H1 (cell line): ENCODE measurements around the gene PCDHGA3. TPM values are rescaled to one million over a fixed set of nuclear protein-coding genes. Genes with fewer than 3 reads are reported as not detected.

Experiments
- ASH2L ChIP-seq: fragments of 200-600, 300-600 bp; sonication (generic); IDR thresholded peaks from one replicate; pipeline ENCODE4 v1.7.1; 2017; ENCODE audit warnings: low read length
- KDM4A ChIP-seq: IDR thresholded peaks from one replicate; pipeline ENCODE4 v1.7.1; 2012; ENCODE audit warnings: low read depth, mild to moderate bottlenecking, moderate library complexity, low read length, inconsistent platforms; ENCODE audit not compliant: severe bottlenecking
- SAP30 ChIP-seq: fragments of 300-600 bp; sonication (generic); IDR thresholded peaks from 2 replicates; pipeline ENCODE4 v1.7.1; 2012; ENCODE audit warnings: low read length, moderate library complexity, mild to moderate bottlenecking, inconsistent platforms; ENCODE audit not compliant: insufficient read depth, insufficient replicate concordance
- SP2 ChIP-seq: IDR thresholded peaks from 2 replicates; pipeline ENCODE4 v1.6.1; 2012; ENCODE audit warnings: mild to moderate bottlenecking, low read length, inconsistent platforms
- TAF7 ChIP-seq: optimal IDR thresholded peaks from 2 replicates; pipeline ENCODE3; 2011; ENCODE audit warnings: low read depth, mild to moderate bottlenecking, inconsistent platforms, low read length, moderate library complexity, borderline replicate concordance
- polyA plus RNA-seq, 7 experiments: library from polyadenylated mRNA; depleted of rRNA in 3 of 7; stranded (reverse) in 5 of 7; unstranded in 2 of 7; fragments of >200 nt in 5 of 7; fragments of 200-250 nt in 2 of 7; gene quantifications; 1 replicate in 5 of 7; 2 replicates in 1 of 7; 4 replicates in 1 of 7; pipeline versions ENCODE4 v1.2.1 to v1.2.3, GENCODE V29; 2011 to 2013; ENCODE audit warnings: missing spikeins in 2 of 7, mixed read lengths in 2 of 7
- total RNA-seq: library from RNA; stranded (reverse); fragmentation: NEBNext Ultra II Directional; extraction: Animal tissue kit (Norgen Biotek cat#: 25700); gene quantifications from 2 replicates; pipeline ENCODE4 v1.2.1, GENCODE V29; 2021
- TF ChIP-seq, protein P1 (sequence below): fragments of 300-600 bp; sonication (generic); IDR thresholded peaks from 2 replicates; pipeline ENCODE4 v1.7.1; 2012; ENCODE audit warnings: low read length, moderate library complexity, mild to moderate bottlenecking, inconsistent platforms; ENCODE audit not compliant: insufficient replicate concordance
- TF ChIP-seq, protein P2 (sequence below): IDR thresholded peaks from 2 replicates; pipeline ENCODE4 v1.6.1; 2012; ENCODE audit warnings: inconsistent platforms
- TF ChIP-seq, protein P3 (sequence below): IDR thresholded peaks from 2 replicates; pipeline ENCODE4 v1.6.1; 2012; ENCODE audit warnings: inconsistent platforms
- TF ChIP-seq, protein P4 (sequence below): IDR thresholded peaks from 2 replicates; pipeline ENCODE4 v1.6.1; 2012; ENCODE audit warnings: low read length, inconsistent platforms

Gene PCDHGA3
- total and polyA plus RNA-seq, 2 of the 8 experiments (the other 6 are each of a cell fraction or from before 2014, with no cell fraction given): 0.15 to 0.39 TPM

DNA sequence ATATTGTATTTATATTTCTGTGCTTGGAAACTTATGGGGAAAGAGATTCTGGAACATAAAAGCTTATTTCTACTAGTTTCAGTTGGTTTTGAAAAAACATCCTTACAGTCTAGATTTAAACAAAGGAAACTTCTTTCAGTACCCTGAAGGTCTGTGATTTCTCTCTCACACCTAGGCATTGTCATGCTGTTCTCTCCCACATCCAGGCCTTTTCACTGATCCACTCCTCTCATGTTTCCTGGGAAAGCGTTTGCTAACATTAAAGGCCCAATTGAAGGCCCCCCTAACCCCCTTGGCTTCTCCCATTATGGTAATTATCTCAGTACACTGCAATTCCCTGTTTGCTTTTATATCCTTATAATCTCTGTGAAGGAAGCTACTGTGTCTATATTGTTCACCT lies 856 bp upstream of the PCDHGA3 start (continued):
- TF ChIP-seq, protein P1, sequence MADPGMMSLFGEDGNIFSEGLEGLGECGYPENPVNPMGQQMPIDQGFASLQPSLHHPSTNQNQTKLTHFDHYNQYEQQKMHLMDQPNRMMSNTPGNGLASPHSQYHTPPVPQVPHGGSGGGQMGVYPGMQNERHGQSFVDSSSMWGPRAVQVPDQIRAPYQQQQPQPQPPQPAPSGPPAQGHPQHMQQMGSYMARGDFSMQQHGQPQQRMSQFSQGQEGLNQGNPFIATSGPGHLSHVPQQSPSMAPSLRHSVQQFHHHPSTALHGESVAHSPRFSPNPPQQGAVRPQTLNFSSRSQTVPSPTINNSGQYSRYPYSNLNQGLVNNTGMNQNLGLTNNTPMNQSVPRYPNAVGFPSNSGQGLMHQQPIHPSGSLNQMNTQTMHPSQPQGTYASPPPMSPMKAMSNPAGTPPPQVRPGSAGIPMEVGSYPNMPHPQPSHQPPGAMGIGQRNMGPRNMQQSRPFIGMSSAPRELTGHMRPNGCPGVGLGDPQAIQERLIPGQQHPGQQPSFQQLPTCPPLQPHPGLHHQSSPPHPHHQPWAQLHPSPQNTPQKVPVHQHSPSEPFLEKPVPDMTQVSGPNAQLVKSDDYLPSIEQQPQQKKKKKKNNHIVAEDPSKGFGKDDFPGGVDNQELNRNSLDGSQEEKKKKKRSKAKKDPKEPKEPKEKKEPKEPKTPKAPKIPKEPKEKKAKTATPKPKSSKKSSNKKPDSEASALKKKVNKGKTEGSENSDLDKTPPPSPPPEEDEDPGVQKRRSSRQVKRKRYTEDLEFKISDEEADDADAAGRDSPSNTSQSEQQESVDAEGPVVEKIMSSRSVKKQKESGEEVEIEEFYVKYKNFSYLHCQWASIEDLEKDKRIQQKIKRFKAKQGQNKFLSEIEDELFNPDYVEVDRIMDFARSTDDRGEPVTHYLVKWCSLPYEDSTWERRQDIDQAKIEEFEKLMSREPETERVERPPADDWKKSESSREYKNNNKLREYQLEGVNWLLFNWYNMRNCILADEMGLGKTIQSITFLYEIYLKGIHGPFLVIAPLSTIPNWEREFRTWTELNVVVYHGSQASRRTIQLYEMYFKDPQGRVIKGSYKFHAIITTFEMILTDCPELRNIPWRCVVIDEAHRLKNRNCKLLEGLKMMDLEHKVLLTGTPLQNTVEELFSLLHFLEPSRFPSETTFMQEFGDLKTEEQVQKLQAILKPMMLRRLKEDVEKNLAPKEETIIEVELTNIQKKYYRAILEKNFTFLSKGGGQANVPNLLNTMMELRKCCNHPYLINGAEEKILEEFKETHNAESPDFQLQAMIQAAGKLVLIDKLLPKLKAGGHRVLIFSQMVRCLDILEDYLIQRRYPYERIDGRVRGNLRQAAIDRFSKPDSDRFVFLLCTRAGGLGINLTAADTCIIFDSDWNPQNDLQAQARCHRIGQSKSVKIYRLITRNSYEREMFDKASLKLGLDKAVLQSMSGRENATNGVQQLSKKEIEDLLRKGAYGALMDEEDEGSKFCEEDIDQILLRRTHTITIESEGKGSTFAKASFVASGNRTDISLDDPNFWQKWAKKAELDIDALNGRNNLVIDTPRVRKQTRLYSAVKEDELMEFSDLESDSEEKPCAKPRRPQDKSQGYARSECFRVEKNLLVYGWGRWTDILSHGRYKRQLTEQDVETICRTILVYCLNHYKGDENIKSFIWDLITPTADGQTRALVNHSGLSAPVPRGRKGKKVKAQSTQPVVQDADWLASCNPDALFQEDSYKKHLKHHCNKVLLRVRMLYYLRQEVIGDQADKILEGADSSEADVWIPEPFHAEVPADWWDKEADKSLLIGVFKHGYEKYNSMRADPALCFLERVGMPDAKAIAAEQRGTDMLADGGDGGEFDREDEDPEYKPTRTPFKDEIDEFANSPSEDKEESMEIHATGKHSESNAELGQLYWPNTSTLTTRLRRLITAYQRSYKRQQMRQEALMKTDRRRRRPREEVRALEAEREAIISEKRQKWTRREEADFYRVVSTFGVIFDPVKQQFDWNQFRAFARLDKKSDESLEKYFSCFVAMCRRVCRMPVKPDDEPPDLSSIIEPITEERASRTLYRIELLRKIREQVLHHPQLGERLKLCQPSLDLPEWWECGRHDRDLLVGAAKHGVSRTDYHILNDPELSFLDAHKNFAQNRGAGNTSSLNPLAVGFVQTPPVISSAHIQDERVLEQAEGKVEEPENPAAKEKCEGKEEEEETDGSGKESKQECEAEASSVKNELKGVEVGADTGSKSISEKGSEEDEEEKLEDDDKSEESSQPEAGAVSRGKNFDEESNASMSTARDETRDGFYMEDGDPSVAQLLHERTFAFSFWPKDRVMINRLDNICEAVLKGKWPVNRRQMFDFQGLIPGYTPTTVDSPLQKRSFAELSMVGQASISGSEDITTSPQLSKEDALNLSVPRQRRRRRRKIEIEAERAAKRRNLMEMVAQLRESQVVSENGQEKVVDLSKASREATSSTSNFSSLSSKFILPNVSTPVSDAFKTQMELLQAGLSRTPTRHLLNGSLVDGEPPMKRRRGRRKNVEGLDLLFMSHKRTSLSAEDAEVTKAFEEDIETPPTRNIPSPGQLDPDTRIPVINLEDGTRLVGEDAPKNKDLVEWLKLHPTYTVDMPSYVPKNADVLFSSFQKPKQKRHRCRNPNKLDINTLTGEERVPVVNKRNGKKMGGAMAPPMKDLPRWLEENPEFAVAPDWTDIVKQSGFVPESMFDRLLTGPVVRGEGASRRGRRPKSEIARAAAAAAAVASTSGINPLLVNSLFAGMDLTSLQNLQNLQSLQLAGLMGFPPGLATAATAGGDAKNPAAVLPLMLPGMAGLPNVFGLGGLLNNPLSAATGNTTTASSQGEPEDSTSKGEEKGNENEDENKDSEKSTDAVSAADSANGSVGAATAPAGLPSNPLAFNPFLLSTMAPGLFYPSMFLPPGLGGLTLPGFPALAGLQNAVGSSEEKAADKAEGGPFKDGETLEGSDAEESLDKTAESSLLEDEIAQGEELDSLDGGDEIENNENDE: no peak
- TF ChIP-seq, protein P2, sequence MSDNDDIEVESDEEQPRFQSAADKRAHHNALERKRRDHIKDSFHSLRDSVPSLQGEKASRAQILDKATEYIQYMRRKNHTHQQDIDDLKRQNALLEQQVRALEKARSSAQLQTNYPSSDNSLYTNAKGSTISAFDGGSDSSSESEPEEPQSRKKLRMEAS: no peak
- TF ChIP-seq, protein P3, sequence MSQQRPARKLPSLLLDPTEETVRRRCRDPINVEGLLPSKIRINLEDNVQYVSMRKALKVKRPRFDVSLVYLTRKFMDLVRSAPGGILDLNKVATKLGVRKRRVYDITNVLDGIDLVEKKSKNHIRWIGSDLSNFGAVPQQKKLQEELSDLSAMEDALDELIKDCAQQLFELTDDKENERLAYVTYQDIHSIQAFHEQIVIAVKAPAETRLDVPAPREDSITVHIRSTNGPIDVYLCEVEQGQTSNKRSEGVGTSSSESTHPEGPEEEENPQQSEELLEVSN: no peak
- TF ChIP-seq TAF7 (no peak), ASH2L (no peak), SAP30 (no peak), KDM4A (no peak), SP2 (no peak)
- TF ChIP-seq, protein P4, sequence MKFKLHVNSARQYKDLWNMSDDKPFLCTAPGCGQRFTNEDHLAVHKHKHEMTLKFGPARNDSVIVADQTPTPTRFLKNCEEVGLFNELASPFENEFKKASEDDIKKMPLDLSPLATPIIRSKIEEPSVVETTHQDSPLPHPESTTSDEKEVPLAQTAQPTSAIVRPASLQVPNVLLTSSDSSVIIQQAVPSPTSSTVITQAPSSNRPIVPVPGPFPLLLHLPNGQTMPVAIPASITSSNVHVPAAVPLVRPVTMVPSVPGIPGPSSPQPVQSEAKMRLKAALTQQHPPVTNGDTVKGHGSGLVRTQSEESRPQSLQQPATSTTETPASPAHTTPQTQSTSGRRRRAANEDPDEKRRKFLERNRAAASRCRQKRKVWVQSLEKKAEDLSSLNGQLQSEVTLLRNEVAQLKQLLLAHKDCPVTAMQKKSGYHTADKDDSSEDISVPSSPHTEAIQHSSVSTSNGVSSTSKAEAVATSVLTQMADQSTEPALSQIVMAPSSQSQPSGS: no peak
